Stimulated activated naive CD8-positive, alpha-beta T cell treated with anti-CD3 and anti-CD28 coated beads, Interleukin-15, amount 100 ng/mL, for 72 hours (primary cell): ENCODE data around the gene SLC6A3.
"Not testable (repeated sequence)": the region's sequence is repeated elsewhere in the genome, so short reads cannot be mapped to it uniquely, and the experiment has no call there.

Experiments
- ATAC-seq: fragments of 150-1000 bp; cut with Tn5 transposase; 2 replicates; pipeline ENCODE4 v1.10.0; 2021; ENCODE audit warnings: mild to moderate bottlenecking, moderate library complexity
- DNase-seq, 2 donors: peaks; one replicate each; pipeline ENCODE4 v3.0.0; 2021 to 2022
- H3K27ac Mint-ChIP-seq, 2 donors: one replicate each; pipeline ENCODE4 v1.8.0; 2022; ENCODE audit warnings: mild to moderate bottlenecking in 2 of 2, mixed read lengths in 2 of 2, moderate library complexity in 2 of 2
- H3K27me3 Mint-ChIP-seq: one replicate; pipeline ENCODE4 v1.8.0; 2022; ENCODE audit warnings: mixed read lengths
- H3K4me1 Mint-ChIP-seq: one replicate; pipeline ENCODE4 v1.8.0; 2022; ENCODE audit warnings: mild to moderate bottlenecking, mixed read lengths
- H3K4me3 Mint-ChIP-seq, 2 donors: one replicate each; pipeline ENCODE4 v1.8.0; 2022; ENCODE audit warnings: mild to moderate bottlenecking in 2 of 2, mixed read lengths in 2 of 2, moderate library complexity in 1 of 2
- H3K9me3 Mint-ChIP-seq, 2 donors: one replicate each; pipeline ENCODE4 v1.8.0; 2022; ENCODE audit warnings: mixed read lengths in 2 of 2

The SLC6A3 gene

GRCh38 chr5:1363160-1363559, 82.1 kb downstream of the SLC6A3 start:
- Mint-ChIP-seq H3K27ac (no peak overlapping the region), H3K4me3 (no peak overlapping the region), H3K4me1 (no peaks in the 10 kb centered on the region), H3K9me3 (no peaks in the 10 kb centered on the region), H3K27me3 (peaks cover 35% of the 10 kb centered on the region)
- DNase-seq (no peak), ATAC-seq (no peak)

- Mint-ChIP-seq H3K27ac (no peak overlapping the region), H3K4me1 (no peaks in the 10 kb centered on the region), H3K4me3 (no peak overlapping the region), H3K27me3 (peaks cover 35% of the 10 kb centered on the region), H3K9me3 (no peaks in the 10 kb centered on the region)
- ATAC-seq (no peak), DNase-seq (no peak)
Measured at GRCh38 chr5:1362242-1363015, 82.8 kb downstream of the SLC6A3 start.

GRCh38 chr5:1360861-1361260, 84.4 kb downstream of the SLC6A3 start:
- DNase-seq (no peak), ATAC-seq (no peak)
- Mint-ChIP-seq H3K27me3 (peaks cover 28% of the 10 kb centered on the region), H3K4me3 (no peak overlapping the region), H3K9me3 (no peaks in the 10 kb centered on the region), H3K4me1 (no peaks in the 10 kb centered on the region), H3K27ac (no peak overlapping the region)

GRCh38 chr5:1360367-1360766, 84.9 kb downstream of the SLC6A3 start:
- H3K27me3 Mint-ChIP-seq = peaks cover 28% of the 10 kb centered on the region
- not testable (repeated sequence) for H3K4me1 Mint-ChIP-seq, H3K27ac Mint-ChIP-seq, H3K9me3 Mint-ChIP-seq, DNase-seq, H3K4me3 Mint-ChIP-seq, ATAC-seq

GRCh38 chr5:1359713-1360112, 85.5 kb downstream of the SLC6A3 start:
- DNase-seq (no peak), ATAC-seq (no peak)
- H3K4me1 Mint-ChIP-seq = no peaks in the 10 kb centered on the region
- H3K9me3 Mint-ChIP-seq = no peaks in the 10 kb centered on the region
- no peak overlapping the region for H3K27ac Mint-ChIP-seq
- H3K27me3 Mint-ChIP-seq = peaks cover 28% of the 10 kb centered on the region
- H3K4me3 Mint-ChIP-seq = no peak overlapping the region

- Mint-ChIP-seq H3K4me1 (no peaks in the 10 kb centered on the region), H3K4me3 (no peak overlapping the region)
- no peak for ATAC-seq
Measured at GRCh38 chr5:1359031-1359645, 86.1 kb downstream of the SLC6A3 start.

GRCh38 chr5:1358726-1359025, 86.6 kb downstream of the SLC6A3 start:
- DNase-seq (no peak), ATAC-seq (no peak)
- no peaks in the 10 kb centered on the region for H3K9me3 Mint-ChIP-seq
- no peak overlapping the region for H3K27ac Mint-ChIP-seq
- no peak overlapping the region for H3K4me3 Mint-ChIP-seq
- peaks cover 18% of the 10 kb centered on the region for H3K27me3 Mint-ChIP-seq
- H3K4me1 Mint-ChIP-seq = no peaks in the 10 kb centered on the region

More at GRCh38 chr5:1359031-1359645, 86.1 kb downstream of the SLC6A3 start:
- H3K9me3 Mint-ChIP-seq = no peaks in the 10 kb centered on the region
- H3K27ac Mint-ChIP-seq = no peak overlapping the region
- DNase-seq = no peak
- peaks cover 22% of the 10 kb centered on the region for H3K27me3 Mint-ChIP-seq

GRCh38 chr5:1357946-1358725, 87.1 kb downstream of the SLC6A3 start:
- no peaks in the 10 kb centered on the region for H3K4me1 Mint-ChIP-seq
- H3K27me3 Mint-ChIP-seq = peaks cover 12% of the 10 kb centered on the region
- H3K27ac Mint-ChIP-seq = no peak overlapping the region
- no peak overlapping the region for H3K4me3 Mint-ChIP-seq
- DNase-seq (no peak), ATAC-seq (no peak)
- H3K9me3 Mint-ChIP-seq = no peaks in the 10 kb centered on the region

- ATAC-seq = no peak
- peaks cover 7% of the 10 kb centered on the region for H3K27me3 Mint-ChIP-seq
- no peak overlapping the region for H3K27ac Mint-ChIP-seq
- no peaks in the 10 kb centered on the region for H3K4me1 Mint-ChIP-seq
- H3K9me3 Mint-ChIP-seq = no peaks in the 10 kb centered on the region
- H3K4me3 Mint-ChIP-seq = no peak overlapping the region
- DNase-seq = no peak
Measured at GRCh38 chr5:1356873-1357787, 88.1 kb downstream of the SLC6A3 start.

GRCh38 chr5:1354576-1354975, 90.7 kb downstream of the SLC6A3 start:
- Mint-ChIP-seq H3K4me3 (no peak overlapping the region), H3K9me3 (no peaks in the 10 kb centered on the region)

GRCh38 chr5:1352231-1353219, 92.7 kb downstream of the SLC6A3 start:
- ATAC-seq (no peak), DNase-seq (no peak)
- Mint-ChIP-seq H3K27ac (no peak overlapping the region), H3K4me1 (no peaks in the 10 kb centered on the region), H3K9me3 (no peaks in the 10 kb centered on the region), H3K27me3 (peaks cover 9% of the 10 kb centered on the region), H3K4me3 (no peak overlapping the region)

More at GRCh38 chr5:1354576-1354975, 90.7 kb downstream of the SLC6A3 start:
- DNase-seq (no peak), ATAC-seq (no peak)
- H3K27ac Mint-ChIP-seq = no peak overlapping the region
- H3K4me1 Mint-ChIP-seq = no peaks in the 10 kb centered on the region
- H3K27me3 Mint-ChIP-seq = peaks cover 9% of the 10 kb centered on the region

- no peak for ATAC-seq
- DNase-seq = no peak
- Mint-ChIP-seq H3K27me3 (peaks cover 9% of the 10 kb centered on the region), H3K4me3 (no peak overlapping the region), H3K9me3 (no peaks in the 10 kb centered on the region), H3K4me1 (peaks cover 8% of the 10 kb centered on the region), H3K27ac (no peak overlapping the region)
Measured at GRCh38 chr5:1351156-1351555, 94.1 kb downstream of the SLC6A3 start.

- H3K4me1 Mint-ChIP-seq = peaks cover 13% of the 10 kb centered on the region
- no peak overlapping the region for H3K4me3 Mint-ChIP-seq
- peaks cover 9% of the 10 kb centered on the region for H3K27me3 Mint-ChIP-seq
- H3K9me3 Mint-ChIP-seq = no peaks in the 10 kb centered on the region
- DNase-seq (no peak), ATAC-seq (no peak)
- H3K27ac Mint-ChIP-seq = no peak overlapping the region
Measured at GRCh38 chr5:1349246-1349645, 96.0 kb downstream of the SLC6A3 start.

- H3K27me3 Mint-ChIP-seq = peaks cover 9% of the 10 kb centered on the region
- H3K4me1 Mint-ChIP-seq = peaks cover 17% of the 10 kb centered on the region
- no peak overlapping the region for H3K27ac Mint-ChIP-seq
- H3K9me3 Mint-ChIP-seq = no peaks in the 10 kb centered on the region
- DNase-seq (no peak), ATAC-seq (no peak)
- H3K4me3 Mint-ChIP-seq = no peak overlapping the region
Measured at GRCh38 chr5:1348986-1349245, 96.3 kb downstream of the SLC6A3 start.
